Astrocyte (in vitro differentiated cells and primary cell): ENCODE results near the gene LIN9.
"Not testable (repeated sequence)": the region's sequence is repeated elsewhere in the genome, so short reads cannot be mapped to it uniquely, and the experiment has no call there.

ENCODE experiments used
- CTCF ChIP-seq: IDR thresholded peaks from 2 replicates; pipeline ENCODE4 v1.5.1; 2011; ENCODE audit warnings: low read depth, mild to moderate bottlenecking, inconsistent platforms, low read length, moderate library complexity; ENCODE audit not compliant: insufficient read depth
- EZH2 ChIP-seq: IDR thresholded peaks from 2 replicates; pipeline ENCODE4 v1.6.1; 2012; ENCODE audit warnings: mild to moderate bottlenecking, low read length, inconsistent platforms; ENCODE audit not compliant: insufficient read depth

GRCh38 chr1:226202666-226203065 lies 106.3 kb downstream of the LIN9 start:
- TF ChIP-seq CTCF, EZH2: not testable (repeated sequence)
